ENCODE data around the gene EVA1B.

Gene EVA1B, protein sequence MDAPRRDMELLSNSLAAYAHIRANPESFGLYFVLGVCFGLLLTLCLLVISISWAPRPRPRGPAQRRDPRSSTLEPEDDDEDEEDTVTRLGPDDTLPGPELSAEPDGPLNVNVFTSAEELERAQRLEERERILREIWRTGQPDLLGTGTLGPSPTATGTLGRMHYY
- long read RNA-seq, partial matches to known transcripts, result 0 of 1 reads
- long read RNA-seq, other reads (novel, unspliced or antisense), result 0 of 1 reads

DNA sequence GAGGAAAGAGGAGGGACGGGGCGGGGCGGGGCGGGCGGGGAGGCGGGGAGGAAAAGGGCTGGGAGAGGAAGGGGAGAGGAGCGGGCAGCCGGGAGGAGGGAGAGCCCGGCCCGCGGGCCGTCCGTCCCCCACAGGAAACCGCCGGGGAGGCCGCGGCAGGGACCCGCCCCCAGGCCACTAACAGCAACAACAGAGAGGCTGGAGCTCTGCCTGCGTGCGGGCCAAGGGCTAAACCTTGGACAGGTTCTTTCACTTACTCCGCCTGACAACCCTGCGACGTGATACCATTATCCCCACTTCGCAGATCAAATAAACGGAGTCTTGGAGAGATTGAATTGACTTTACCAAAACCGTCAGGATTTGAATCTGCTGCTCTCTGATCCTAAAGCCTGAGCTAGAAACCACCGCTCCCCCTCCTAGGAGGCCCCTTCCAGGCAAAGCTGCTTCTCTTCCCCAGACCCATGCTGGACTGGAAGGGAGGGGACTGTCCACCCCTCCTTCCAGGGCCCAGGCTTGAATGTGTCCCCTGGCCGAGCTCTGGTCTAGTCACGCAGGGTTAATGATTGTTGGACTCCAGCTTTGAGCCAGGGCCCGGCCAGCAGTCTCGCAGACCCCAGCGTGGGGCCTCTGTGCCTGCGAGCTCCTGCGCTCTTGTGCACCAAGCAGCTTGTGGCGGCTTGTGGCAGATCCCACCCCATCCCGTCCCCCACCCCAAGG, at the start of gene EVA1B:
Gene EVA1B (minus strand): TSS at position 10 of the 717 bp plus-strand sequence. CDS start 608 bp downstream, outside the sequence.
- peak in 1 of 2 experiments; percentile 66 for DNase-seq (ENCODE audit: low read depth in 1 of 2, low spot score in 1 of 2)
- Histone ChIP-seq H3K4me3 (replicated peaks; ENCODE audit: insufficient read depth, low read length) (peak within 1 kb of the TSS; percentile 52), H3K27me3 (ENCODE audit: insufficient read depth, poor library complexity, severe bottlenecking) (peaks cover 9% of the 10 kb centered on the region), H3K27ac (replicated peaks) (no peak within 1 kb of the TSS)
- TF ChIP-seq, protein P1, sequence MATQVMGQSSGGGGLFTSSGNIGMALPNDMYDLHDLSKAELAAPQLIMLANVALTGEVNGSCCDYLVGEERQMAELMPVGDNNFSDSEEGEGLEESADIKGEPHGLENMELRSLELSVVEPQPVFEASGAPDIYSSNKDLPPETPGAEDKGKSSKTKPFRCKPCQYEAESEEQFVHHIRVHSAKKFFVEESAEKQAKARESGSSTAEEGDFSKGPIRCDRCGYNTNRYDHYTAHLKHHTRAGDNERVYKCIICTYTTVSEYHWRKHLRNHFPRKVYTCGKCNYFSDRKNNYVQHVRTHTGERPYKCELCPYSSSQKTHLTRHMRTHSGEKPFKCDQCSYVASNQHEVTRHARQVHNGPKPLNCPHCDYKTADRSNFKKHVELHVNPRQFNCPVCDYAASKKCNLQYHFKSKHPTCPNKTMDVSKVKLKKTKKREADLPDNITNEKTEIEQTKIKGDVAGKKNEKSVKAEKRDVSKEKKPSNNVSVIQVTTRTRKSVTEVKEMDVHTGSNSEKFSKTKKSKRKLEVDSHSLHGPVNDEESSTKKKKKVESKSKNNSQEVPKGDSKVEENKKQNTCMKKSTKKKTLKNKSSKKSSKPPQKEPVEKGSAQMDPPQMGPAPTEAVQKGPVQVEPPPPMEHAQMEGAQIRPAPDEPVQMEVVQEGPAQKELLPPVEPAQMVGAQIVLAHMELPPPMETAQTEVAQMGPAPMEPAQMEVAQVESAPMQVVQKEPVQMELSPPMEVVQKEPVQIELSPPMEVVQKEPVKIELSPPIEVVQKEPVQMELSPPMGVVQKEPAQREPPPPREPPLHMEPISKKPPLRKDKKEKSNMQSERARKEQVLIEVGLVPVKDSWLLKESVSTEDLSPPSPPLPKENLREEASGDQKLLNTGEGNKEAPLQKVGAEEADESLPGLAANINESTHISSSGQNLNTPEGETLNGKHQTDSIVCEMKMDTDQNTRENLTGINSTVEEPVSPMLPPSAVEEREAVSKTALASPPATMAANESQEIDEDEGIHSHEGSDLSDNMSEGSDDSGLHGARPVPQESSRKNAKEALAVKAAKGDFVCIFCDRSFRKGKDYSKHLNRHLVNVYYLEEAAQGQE (IDR thresholded peaks at IDR 0.05; ENCODE audit: insufficient replicate concordance, low read depth), result peak; percentile 46
- TF ChIP-seq GABPA (IDR thresholded peaks at IDR 0.05; ENCODE audit: low read depth) (no peak), POLR2AphosphoS5 (IDR thresholded peaks at IDR 0.05; ENCODE audit: low read depth) (no peak), SPI1 (IDR thresholded peaks at IDR 0.05; ENCODE audit: borderline replicate concordance, low read depth) (no peak)
- TF ChIP-seq, protein P2, sequence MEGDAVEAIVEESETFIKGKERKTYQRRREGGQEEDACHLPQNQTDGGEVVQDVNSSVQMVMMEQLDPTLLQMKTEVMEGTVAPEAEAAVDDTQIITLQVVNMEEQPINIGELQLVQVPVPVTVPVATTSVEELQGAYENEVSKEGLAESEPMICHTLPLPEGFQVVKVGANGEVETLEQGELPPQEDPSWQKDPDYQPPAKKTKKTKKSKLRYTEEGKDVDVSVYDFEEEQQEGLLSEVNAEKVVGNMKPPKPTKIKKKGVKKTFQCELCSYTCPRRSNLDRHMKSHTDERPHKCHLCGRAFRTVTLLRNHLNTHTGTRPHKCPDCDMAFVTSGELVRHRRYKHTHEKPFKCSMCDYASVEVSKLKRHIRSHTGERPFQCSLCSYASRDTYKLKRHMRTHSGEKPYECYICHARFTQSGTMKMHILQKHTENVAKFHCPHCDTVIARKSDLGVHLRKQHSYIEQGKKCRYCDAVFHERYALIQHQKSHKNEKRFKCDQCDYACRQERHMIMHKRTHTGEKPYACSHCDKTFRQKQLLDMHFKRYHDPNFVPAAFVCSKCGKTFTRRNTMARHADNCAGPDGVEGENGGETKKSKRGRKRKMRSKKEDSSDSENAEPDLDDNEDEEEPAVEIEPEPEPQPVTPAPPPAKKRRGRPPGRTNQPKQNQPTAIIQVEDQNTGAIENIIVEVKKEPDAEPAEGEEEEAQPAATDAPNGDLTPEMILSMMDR (IDR thresholded peaks at IDR 0.05; ENCODE audit: insufficient read depth, low read length), result no peak

DNA sequence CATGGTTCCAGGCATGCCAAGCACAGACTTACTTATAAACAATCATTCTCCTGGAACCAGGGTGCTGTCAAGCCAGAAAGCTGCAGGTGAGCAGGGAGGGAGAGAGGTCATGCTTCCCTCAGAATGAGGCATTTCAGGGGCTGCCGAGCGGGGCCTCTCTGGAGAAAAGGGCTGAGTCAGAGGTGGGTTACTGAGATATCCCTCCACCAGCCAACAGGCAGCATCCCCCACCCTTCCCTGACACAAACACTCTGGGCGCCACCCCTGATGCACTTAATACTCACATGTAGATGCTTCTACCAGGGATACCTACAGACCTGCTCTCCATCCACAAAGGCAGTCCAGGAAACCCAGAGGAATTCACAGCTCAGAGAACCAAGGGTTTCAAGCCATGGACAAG, 49.2 kb upstream of the EVA1B start:
- no peak for TF ChIP-seq POLR2AphosphoS5 (IDR thresholded peaks at IDR 0.05; ENCODE audit: low read depth)
- TF ChIP-seq SPI1 (IDR thresholded peaks at IDR 0.05; ENCODE audit: borderline replicate concordance, low read depth), result no peak
- TF ChIP-seq, protein P1 (IDR thresholded peaks at IDR 0.05; ENCODE audit: insufficient replicate concordance, low read depth), result no peak
- TF ChIP-seq, protein P2 (IDR thresholded peaks at IDR 0.05; ENCODE audit: insufficient read depth, low read length), result no peak
- no peak for TF ChIP-seq GABPA (IDR thresholded peaks at IDR 0.05; ENCODE audit: low read depth)
- DNase-seq (ENCODE audit: low read depth in 1 of 2, low spot score in 1 of 2), result no peak
- Histone ChIP-seq H3K27me3 (ENCODE audit: insufficient read depth, poor library complexity, severe bottlenecking) (no peaks in the 10 kb centered on the region), H3K4me3 (replicated peaks; ENCODE audit: insufficient read depth, low read length) (no peak overlapping the region), H3K27ac (replicated peaks) (peak overlapping the region; percentile 87)

DNA sequence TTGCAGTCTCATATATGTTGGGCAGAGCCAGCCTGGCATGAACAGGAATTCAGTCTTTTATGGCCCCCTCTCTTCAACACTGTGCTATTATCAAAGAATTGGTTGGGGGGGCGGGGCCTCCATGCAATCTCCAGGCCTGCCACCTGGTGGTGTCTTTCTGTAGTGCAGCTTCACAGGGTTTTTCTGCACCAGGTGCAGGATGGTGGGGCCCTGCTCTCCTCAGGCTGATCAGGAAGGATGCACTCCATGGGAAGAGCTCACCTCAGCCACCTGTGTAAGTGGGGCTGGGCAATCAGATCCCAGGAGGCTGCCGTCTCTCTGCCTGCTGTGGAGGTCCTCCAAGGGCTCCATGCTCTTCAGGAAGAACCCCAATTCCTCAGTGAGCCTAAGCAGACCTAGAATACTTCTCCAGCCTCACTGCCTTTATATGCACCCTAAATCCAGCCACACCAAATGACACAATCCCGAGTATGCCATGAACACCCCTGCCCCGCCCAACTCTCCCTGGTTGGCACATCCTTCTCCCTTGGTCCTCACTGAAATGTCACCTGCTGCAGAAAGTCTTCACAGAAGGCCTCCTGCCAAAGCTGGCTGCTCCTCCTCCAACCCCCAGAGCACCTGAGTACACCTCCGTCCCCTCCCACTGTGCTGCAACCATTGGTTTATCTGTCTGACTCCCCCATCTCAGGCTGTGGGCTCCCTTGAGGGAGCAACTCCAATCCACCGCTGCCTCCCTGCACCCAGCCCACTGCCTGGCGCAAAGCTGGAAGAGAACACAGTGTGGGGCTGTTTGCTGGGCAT, 45.8 kb upstream of the EVA1B start:
- no peak overlapping the region for H3K4me3 ChIP-seq (replicated peaks; ENCODE audit: insufficient read depth, low read length)
- no peak overlapping the region for H3K27ac ChIP-seq (replicated peaks)
- no peaks in the 10 kb centered on the region for H3K27me3 ChIP-seq (ENCODE audit: insufficient read depth, poor library complexity, severe bottlenecking)
- peak in 1 of 2 experiments; percentile 74 for DNase-seq (ENCODE audit: low read depth in 1 of 2, low spot score in 1 of 2)
- TF ChIP-seq, protein P1 (IDR thresholded peaks at IDR 0.05; ENCODE audit: insufficient replicate concordance, low read depth), result no peak
- no peak for TF ChIP-seq GABPA (IDR thresholded peaks at IDR 0.05; ENCODE audit: low read depth)
- TF ChIP-seq, protein P2 (IDR thresholded peaks at IDR 0.05; ENCODE audit: insufficient read depth, low read length), result peak; percentile 82
- TF ChIP-seq SPI1 (IDR thresholded peaks at IDR 0.05; ENCODE audit: borderline replicate concordance, low read depth), result no peak
- no peak for TF ChIP-seq POLR2AphosphoS5 (IDR thresholded peaks at IDR 0.05; ENCODE audit: low read depth)
